EH (cell line): ENCODE measurements around the gene MORN5.

Experiments
- DNase-seq: peaks from one replicate; pipeline ENCODE4 v3.0.0-alpha.2; 2015; ENCODE audit warnings: low read depth

Gene MORN5

GRCh38 chr9:122232796-122233306, 73.1 kb downstream of the MORN5 start:
- no peak for DNase-seq

- no peak for DNase-seq
Measured at GRCh38 chr9:122234022-122234748, 74.5 kb downstream of the MORN5 start.

GRCh38 chr9:122236681-122237080, 77.0 kb downstream of the MORN5 start:
- DNase-seq, result no peak

GRCh38 chr9:122239722-122240121, 80.0 kb downstream of the MORN5 start:
- DNase-seq, result no peak

- no peak for DNase-seq
Measured at GRCh38 chr9:122244349-122244748, 84.6 kb downstream of the MORN5 start.

GRCh38 chr9:122246666-122247065, 87.0 kb downstream of the MORN5 start:
- DNase-seq, result no peak

GRCh38 chr9:122248448-122248865, 88.7 kb downstream of the MORN5 start:
- DNase-seq, result no peak
